Stimulated activated CD4-positive, alpha-beta T cell treated with anti-CD3 and anti-CD28 coated beads, Interleukin-12 subunit alpha, Interleukin-12 subunit beta, amount 100 ng/mL, for 24 hours (primary cell): ENCODE measurements around the gene CASP8AP2.
"Not testable (repeated sequence)": the region's sequence is repeated elsewhere in the genome, so short reads cannot be mapped to it uniquely, and the experiment has no call there.

Source experiments
- DNase-seq, 2 experiments: peaks; one replicate each; pipeline ENCODE4 v3.0.0-alpha.2; 2020; ENCODE audit warnings: low read depth in 2 of 2

Gene CASP8AP2

GRCh38 chr6:89819336-89820130 lies 10.1 kb upstream of the CASP8AP2 start, which contains the start of gene MDN1:
Gene MDN1 (minus strand): TSS chr6:89819794. CDS start chr6:89819607, 187 bp downstream.
- DNase-seq, result peak; percentile 82 to 84

DNA sequence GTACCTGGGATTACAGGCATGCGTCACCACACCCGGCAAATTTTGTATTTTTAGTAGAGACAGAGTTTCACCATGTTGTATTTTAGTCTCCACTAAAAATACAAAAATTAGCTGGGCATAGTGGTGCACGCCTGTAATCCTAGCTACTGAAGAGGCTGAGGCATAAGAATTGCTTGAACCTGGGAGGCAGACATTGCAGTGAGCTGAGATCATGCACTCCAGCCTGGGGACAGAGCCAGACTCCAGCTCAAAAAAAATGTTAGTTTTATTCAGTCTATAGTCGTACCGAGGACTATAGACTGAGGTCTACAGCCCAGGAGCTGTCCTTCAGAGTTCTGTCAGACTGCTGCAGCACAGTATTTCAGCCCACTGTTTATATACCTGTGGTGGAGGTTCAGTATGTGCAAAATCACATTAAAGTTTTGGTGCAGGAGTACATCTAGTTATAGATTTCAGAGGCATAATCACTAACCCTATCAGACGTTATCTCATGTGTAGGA lies 3.6 kb upstream of the CASP8AP2 start:
- DNase-seq, result no peak

GRCh38 chr6:89828475-89828987 lies 1.1 kb upstream of the CASP8AP2 start:
- DNase-seq, result not testable (repeated sequence)

- no peak for DNase-seq
These were observed 650 bp upstream of the CASP8AP2 start for GRCh38 chr6:89828988-89829471.

- no peak for DNase-seq
These were observed 610 bp downstream of the CASP8AP2 start for GRCh38 chr6:89830170-89830809.

GRCh38 chr6:89834884-89835792 lies 5.5 kb downstream of the CASP8AP2 start:
- peak in 1 of 2 experiments; percentile 32 for DNase-seq

GRCh38 chr6:89836639-89837222 lies 7.1 kb downstream of the CASP8AP2 start:
- no peak for DNase-seq

DNA sequence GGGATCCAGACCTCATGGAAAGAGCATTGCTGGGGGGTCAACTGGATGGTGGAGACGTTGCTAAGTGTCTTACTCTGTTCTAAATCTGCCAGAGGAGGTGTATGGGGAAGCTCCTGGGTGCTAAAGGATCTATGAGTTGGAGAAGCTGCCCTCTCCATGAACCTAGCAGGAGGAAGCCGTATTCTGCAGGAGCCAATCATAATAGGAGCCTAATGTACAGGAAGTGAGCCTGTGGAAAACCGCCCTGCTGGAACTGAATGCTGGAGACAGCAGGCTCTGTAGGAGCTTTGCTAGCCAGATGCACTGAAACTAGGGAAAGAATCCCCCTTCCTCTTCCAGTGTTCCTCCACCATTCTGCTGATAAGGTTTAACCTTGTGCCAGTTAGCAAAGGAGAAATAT lies 10.9 kb downstream of the CASP8AP2 start:
- DNase-seq, result no peak

- DNase-seq, result no peak
These were observed 12.5 kb downstream of the CASP8AP2 start for GRCh38 chr6:89842228-89842627.

DNA sequence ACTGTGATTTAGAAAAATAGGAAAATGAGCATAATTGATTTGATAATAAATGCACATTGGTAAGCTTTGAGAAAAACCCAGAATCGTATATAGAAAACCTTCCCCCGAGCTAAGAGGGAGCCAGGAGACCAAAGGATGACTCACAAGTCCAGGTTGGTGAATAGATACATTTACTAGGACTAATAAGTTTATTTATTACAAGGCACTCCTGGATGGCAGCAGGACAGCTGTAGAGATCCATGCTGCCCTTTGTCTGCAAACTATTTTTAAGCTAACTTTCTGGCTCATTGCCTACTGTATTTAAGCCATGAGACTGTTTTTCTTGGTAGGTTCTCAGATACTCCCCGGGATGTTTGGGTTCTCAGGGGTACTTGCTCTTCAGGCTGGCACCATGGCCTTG lies 13.4 kb downstream of the CASP8AP2 start:
- no peak for DNase-seq

- DNase-seq, result not testable (repeated sequence)
These were observed 17.8 kb downstream of the CASP8AP2 start for GRCh38 chr6:89847513-89847912.

DNA sequence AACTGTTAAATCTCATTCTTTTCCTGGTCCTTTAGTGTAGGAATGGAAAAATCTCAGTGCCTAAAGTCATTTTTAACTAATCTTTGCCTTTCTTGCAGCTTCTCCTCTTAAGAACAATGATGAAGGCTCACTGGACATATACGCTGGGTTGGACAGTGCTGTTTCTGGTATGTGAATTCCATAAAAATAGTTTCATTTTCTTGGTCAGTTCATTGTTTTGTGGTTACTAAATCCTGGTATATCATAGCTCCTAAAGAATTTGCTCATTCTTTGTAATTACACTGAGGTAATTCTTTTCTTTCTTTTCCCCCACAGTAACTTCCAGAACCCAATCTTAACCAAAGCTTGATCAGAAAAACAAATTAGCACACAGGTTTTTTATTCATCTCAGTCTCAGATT lies 23.4 kb downstream of the CASP8AP2 start:
- DNase-seq, result no peak

- DNase-seq, result no peak
These were observed 28.4 kb downstream of the CASP8AP2 start for GRCh38 chr6:89858041-89858440.

- no peak for DNase-seq
These were observed 30.1 kb downstream of the CASP8AP2 start for GRCh38 chr6:89859744-89860143.

DNA sequence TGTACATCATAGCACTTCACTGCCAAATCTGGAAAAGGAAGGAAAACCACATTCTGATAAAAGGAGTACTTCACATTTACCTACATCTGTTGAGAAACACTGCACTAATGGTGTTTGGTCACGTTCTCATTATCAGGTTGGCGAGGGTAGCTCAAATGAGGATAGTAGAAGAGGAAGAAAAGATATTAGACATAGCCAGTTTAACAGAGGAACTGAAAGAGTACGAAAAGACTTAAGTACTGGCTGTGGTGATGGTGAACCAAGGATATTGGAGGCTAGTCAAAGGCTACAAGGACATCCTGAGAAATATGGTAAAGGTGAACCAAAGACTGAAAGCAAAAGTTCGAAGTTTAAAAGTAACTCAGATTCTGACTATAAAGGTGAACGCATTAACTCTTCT lies 32.6 kb downstream of the CASP8AP2 start:
- DNase-seq, result no peak

GRCh38 chr6:89862698-89863097 lies 33.0 kb downstream of the CASP8AP2 start:
- no peak for DNase-seq

- no peak for DNase-seq
These were observed 36.5 kb downstream of the CASP8AP2 start for GRCh38 chr6:89866024-89866678.

DNA sequence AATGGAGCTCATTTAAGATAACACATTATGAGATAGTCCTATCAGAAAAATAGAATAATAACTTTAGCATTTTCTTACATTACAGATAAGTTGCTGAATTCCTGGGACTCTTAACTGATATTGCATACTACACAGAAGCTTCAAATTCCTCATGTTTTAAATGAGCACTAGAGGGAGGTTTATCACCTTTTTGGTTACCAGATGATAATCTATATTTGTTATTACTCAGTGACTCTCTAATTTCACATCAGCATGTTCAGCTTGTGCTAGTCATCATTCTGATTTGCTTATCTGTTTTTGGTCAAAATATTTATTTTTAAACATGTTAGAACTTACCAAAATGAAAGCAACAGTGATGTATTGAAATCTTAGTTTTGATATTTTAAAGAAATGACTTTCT lies 44.0 kb downstream of the CASP8AP2 start:
- no peak for DNase-seq

DNA sequence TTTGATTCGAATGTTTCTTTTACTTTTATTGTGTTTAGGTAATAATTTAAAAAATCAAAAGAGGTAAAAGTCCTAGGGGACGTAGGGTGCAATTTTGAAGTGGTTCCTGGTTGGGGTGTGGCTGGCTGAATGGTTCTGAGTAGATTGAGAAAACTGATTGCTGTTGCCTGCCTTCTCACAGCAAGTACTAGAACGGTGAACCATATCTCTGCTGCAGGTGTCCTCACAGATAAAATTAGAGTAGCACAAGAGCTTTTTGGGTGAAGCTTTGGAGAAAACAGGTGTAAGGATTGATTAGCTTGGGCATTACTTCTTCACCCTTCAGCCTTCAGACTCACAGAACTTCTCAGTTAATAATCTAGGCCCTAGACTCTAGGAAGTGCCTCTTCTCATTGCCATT lies 44.8 kb downstream of the CASP8AP2 start:
- no peak for DNase-seq

- DNase-seq, result no peak
These were observed 56.9 kb downstream of the CASP8AP2 start for GRCh38 chr6:89886378-89887120.
